Nephron progenitor cell (in vitro differentiated cells): ENCODE data around the gene RAPGEF1.
A peak's percentile ranks its signal among the peaks of the same experiment; 100 is the strongest.

ENCODE experiments used
- DNase-seq: peaks from one replicate; pipeline ENCODE4 v3.0.0; 2021
- H3K27ac Mint-ChIP-seq: 2 replicates; pipeline ENCODE4 v1.8.0; 2021; ENCODE audit warnings: mild to moderate bottlenecking, moderate library complexity, mixed read lengths
- H3K27me3 Mint-ChIP-seq: 2 replicates; pipeline ENCODE4 v1.8.0; 2021; ENCODE audit warnings: mild to moderate bottlenecking, low read depth, mixed read lengths; ENCODE audit not compliant: poor library complexity
- H3K36me3 Mint-ChIP-seq: 2 replicates; pipeline ENCODE4 v1.8.0; 2021; ENCODE audit warnings: low read depth, mixed read lengths
- H3K4me1 Mint-ChIP-seq: 2 replicates; pipeline ENCODE4 v1.8.0; 2021; ENCODE audit warnings: mixed read lengths
- H3K4me3 Mint-ChIP-seq: 2 replicates; pipeline ENCODE4 v1.8.0; 2021; ENCODE audit warnings: mild to moderate bottlenecking, moderate library complexity, mixed read lengths
- H3K9me3 Mint-ChIP-seq: 2 replicates; pipeline ENCODE4 v1.8.0; 2021; ENCODE audit warnings: mild to moderate bottlenecking, moderate library complexity, mixed read lengths
- CTCF ChIP-seq: fragments of 200-600 bp; sonication (generic); IDR thresholded peaks from 2 replicates; pipeline ENCODE4 v1.5.0; 2021; ENCODE audit warnings: antibody characterized with exemption

The RAPGEF1 gene

GRCh38 chr9:131769361-131769760 is 29.5 kb upstream of the RAPGEF1 start:
- H3K36me3 Mint-ChIP-seq: no peaks in the 10 kb centered on the region
- peaks cover 30% of the 10 kb centered on the region for H3K27me3 Mint-ChIP-seq
- no peaks in the 10 kb centered on the region for H3K9me3 Mint-ChIP-seq
- no peaks in the 10 kb centered on the region for H3K4me1 Mint-ChIP-seq
- no peak overlapping the region for H3K4me3 Mint-ChIP-seq
- no peak for TF ChIP-seq CTCF
- no peak overlapping the region for H3K27ac Mint-ChIP-seq
- no peak for DNase-seq

- no peak for DNase-seq
- H3K27me3 Mint-ChIP-seq: peaks cover 22% of the 10 kb centered on the region
- TF ChIP-seq CTCF: no peak
- no peak overlapping the region for H3K27ac Mint-ChIP-seq
- no peak overlapping the region for H3K4me3 Mint-ChIP-seq
- no peaks in the 10 kb centered on the region for H3K36me3 Mint-ChIP-seq
- no peaks in the 10 kb centered on the region for H3K9me3 Mint-ChIP-seq
- H3K4me1 Mint-ChIP-seq: no peaks in the 10 kb centered on the region
Observed at GRCh38 chr9:131764568-131764967, 24.7 kb upstream of the RAPGEF1 start.

- peaks cover 38% of the 10 kb centered on the region for H3K27me3 Mint-ChIP-seq
- TF ChIP-seq CTCF: peak; percentile 96
- H3K27ac Mint-ChIP-seq: no peak overlapping the region
- peaks cover 6% of the 10 kb centered on the region for H3K4me1 Mint-ChIP-seq
- H3K4me3 Mint-ChIP-seq: no peak overlapping the region
- H3K9me3 Mint-ChIP-seq: no peaks in the 10 kb centered on the region
- DNase-seq: peak; percentile 92
- H3K36me3 Mint-ChIP-seq: no peaks in the 10 kb centered on the region
Observed at GRCh38 chr9:131762356-131762932, 22.6 kb upstream of the RAPGEF1 start.

GRCh38 chr9:131759017-131759647 is 19.3 kb upstream of the RAPGEF1 start:
- H3K9me3 Mint-ChIP-seq: no peaks in the 10 kb centered on the region
- no peak overlapping the region for H3K4me3 Mint-ChIP-seq
- DNase-seq: no peak
- H3K27ac Mint-ChIP-seq: no peak overlapping the region
- no peaks in the 10 kb centered on the region for H3K36me3 Mint-ChIP-seq
- peaks cover 39% of the 10 kb centered on the region for H3K27me3 Mint-ChIP-seq
- H3K4me1 Mint-ChIP-seq: peaks cover 11% of the 10 kb centered on the region
- TF ChIP-seq CTCF: no peak

- Mint-ChIP-seq H3K9me3 (no peaks in the 10 kb centered on the region), H3K4me3 (no peak overlapping the region), H3K27ac (no peak overlapping the region), H3K36me3 (no peaks in the 10 kb centered on the region), H3K4me1 (peaks cover 11% of the 10 kb centered on the region), H3K27me3 (peaks cover 39% of the 10 kb centered on the region)
- no peak for DNase-seq
- no peak for TF ChIP-seq CTCF
Observed at GRCh38 chr9:131757549-131757948, 17.7 kb upstream of the RAPGEF1 start.

GRCh38 chr9:131755541-131756198 is 15.8 kb upstream of the RAPGEF1 start:
- peak; percentile 70 for TF ChIP-seq CTCF
- DNase-seq: peak; percentile 95
- Mint-ChIP-seq H3K4me3 (no peak overlapping the region), H3K36me3 (no peaks in the 10 kb centered on the region), H3K27me3 (peaks cover 47% of the 10 kb centered on the region), H3K4me1 (peaks cover 11% of the 10 kb centered on the region), H3K9me3 (no peaks in the 10 kb centered on the region), H3K27ac (no peak overlapping the region)
